ACC112 (cell line): ENCODE data around the gene SLC39A11.
"Not testable (repeated sequence)": the region's sequence is repeated elsewhere in the genome, so short reads cannot be mapped to it uniquely, and the experiment has no call there.

Experiments
- H2AFZ ChIP-seq: fragments of 200-600 bp; sonication (generic); one replicate; pipeline ENCODE4 v1.6.0; 2017; ENCODE audit warnings: antibody characterized with exemption, low read length; ENCODE audit not compliant: unreplicated experiment
- H3K27ac ChIP-seq: fragments of 200-600 bp; sonication (generic); 2 replicates; pipeline ENCODE4 v1.5.1; 2014; ENCODE audit warnings: low read depth, mild to moderate bottlenecking, antibody characterized with exemption, low read length, moderate library complexity
- H3K27me3 ChIP-seq: fragments of 200-600 bp; sonication (generic); 2 replicates; pipeline ENCODE4 v1.6.1; 2014; ENCODE audit warnings: mild to moderate bottlenecking, antibody characterized with exemption, low read length, moderate library complexity, mixed read lengths; ENCODE audit not compliant: insufficient read depth
- H3K36me3 ChIP-seq: fragments of 200-600 bp; sonication (generic); 2 replicates; pipeline ENCODE4 v1.6.1; 2016; ENCODE audit warnings: mild to moderate bottlenecking, antibody characterized with exemption, low read length, moderate library complexity, mixed read lengths; ENCODE audit not compliant: insufficient read depth
- H3K4me1 ChIP-seq: fragments of 200-600 bp; sonication (generic); one replicate; pipeline ENCODE4 v1.6.1; 2016; ENCODE audit warnings: low read length, mixed read lengths; ENCODE audit not compliant: insufficient read depth, unreplicated experiment, control insufficient read depth
- H3K4me3 ChIP-seq: fragments of 200-600 bp; sonication (generic); 2 replicates; pipeline ENCODE4 v1.5.1; 2014; ENCODE audit warnings: mild to moderate bottlenecking, low read depth, low read length
- H3K79me2 ChIP-seq: fragments of 200-600 bp; sonication (generic); one replicate; pipeline ENCODE4 v1.6.0; 2016; ENCODE audit warnings: low read length; ENCODE audit not compliant: control insufficient read depth, unreplicated experiment, insufficient read depth

Gene SLC39A11

DNA sequence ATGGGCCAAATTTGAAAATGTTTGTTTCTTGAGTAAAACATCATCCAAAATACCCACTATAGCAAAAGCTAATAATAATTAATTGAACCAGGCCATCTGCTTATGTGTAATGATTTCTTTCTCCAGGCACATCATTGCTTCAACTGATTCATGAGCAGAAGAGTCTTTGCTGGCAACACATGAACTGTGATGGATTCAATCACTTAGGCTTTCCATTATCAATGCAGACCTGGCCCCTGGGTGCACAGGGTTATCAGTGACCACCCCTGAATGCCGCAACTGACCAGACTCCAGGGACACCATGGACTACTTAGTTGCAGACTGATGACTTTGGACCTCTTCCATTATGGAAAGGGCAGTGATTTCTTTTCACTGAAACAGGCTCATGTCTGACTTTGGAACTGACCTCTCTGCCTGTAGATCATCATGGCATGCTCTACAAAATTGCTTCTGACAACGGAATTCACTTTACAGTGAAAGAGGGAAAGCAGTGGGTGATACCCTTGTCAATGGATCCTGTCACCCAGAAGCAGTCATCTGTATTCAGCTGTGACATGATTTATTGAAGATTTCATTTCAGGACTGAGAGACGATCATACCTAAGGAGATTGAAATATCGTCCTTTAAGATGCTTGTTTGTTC, 448.8 kb downstream of the SLC39A11 start:
- Histone ChIP-seq H3K27ac (no peak overlapping the region), H3K79me2 (no peaks in the 10 kb centered on the region), H3K4me3 (no peak overlapping the region), H3K36me3 (no peaks in the 10 kb centered on the region), H3K4me1 (no peaks in the 10 kb centered on the region), H2AFZ (no peak overlapping the region), H3K27me3 (peaks cover 19% of the 10 kb centered on the region)

DNA sequence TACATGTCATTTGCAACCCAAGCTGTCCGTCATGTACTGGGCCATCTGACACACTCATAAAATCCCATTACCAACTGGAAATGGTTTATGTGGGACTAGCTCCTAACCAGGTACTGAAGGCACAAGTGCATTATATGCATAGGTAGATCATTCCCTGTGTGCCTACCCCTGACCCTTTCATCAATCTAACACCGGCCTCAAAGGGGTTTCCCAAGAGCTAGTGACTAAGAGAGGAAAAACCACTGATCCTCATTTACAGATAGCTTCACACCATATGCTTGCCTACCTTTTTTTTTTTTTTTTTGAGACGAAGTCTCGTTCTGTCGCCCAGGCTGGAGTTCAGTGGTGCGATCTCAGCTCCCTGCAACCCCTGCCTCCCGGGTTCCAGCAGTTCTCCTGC, 449.8 kb downstream of the SLC39A11 start:
- no peak overlapping the region for H3K4me3 ChIP-seq
- H3K79me2 ChIP-seq: no peaks in the 10 kb centered on the region
- peaks cover 20% of the 10 kb centered on the region for H3K27me3 ChIP-seq
- H3K36me3 ChIP-seq: no peaks in the 10 kb centered on the region
- no peak overlapping the region for H3K27ac ChIP-seq
- H3K4me1 ChIP-seq: no peaks in the 10 kb centered on the region
- no peak overlapping the region for H2AFZ ChIP-seq

DNA sequence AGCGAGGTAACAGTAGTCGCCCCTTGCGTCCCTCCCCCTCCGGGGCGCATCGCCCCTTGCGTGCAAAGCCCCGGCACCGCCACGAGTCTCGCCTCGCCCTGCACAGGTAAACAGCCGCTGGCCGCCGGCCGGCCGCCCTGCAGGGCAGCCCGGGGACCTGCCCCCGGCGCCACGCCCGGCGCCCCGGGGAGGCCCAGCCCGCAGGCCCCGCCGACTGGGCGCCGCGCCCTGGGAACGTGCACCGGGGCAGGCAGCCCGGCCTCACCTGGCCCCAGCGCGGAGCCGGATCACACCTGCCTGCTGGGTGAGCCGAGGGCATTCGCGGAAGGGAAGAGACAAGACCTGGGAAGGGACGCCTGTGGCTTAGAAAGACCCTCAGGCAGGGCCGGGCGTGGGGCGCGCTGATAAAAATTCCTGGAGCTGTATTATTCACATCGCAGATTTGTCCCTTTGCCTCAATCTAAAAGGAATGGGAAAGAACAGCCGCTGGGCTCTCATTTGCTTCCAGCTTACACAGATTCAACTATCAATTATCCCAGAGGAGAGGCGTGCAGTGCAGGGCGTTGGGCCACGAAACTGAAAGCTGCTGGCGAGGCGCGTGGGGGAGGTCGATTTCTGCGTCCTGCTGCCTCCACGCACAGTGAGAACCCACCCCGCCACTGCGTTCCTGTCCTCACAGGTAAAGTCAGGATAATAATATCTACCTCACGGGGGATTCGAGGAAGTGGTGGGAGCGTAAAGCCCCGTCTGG, 451.9 kb downstream of the SLC39A11 start:
- no peaks in the 10 kb centered on the region for H3K4me1 ChIP-seq
- peaks cover 20% of the 10 kb centered on the region for H3K27me3 ChIP-seq
- no peaks in the 10 kb centered on the region for H3K36me3 ChIP-seq
- H3K4me3 ChIP-seq: no peak overlapping the region
- no peaks in the 10 kb centered on the region for H3K79me2 ChIP-seq
- H3K27ac ChIP-seq: no peak overlapping the region
- no peak overlapping the region for H2AFZ ChIP-seq

DNA sequence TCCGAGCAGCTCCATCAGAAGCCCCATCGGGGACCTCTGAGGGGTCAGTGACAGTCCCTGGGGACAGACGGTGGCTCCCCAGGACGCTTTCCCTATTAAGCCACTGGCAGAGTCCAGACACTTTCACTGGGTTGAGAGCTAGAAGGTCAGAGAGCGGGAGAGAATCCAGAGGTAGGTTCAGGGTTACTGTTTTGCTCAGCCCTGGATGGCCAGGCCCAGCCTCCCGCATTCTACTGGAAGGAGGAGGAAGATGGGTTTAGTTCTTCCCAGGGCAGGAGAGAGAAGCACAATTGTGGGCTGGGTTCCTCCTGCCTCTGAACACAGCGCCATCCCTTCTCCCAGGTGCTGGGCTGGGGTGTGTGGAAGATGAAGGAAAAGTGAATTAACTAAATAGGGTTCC, 452.8 kb downstream of the SLC39A11 start:
- Histone ChIP-seq H3K4me3 (no peak overlapping the region), H2AFZ (no peak overlapping the region), H3K27ac (no peak overlapping the region), H3K36me3 (no peaks in the 10 kb centered on the region), H3K79me2 (no peaks in the 10 kb centered on the region), H3K27me3 (peaks cover 20% of the 10 kb centered on the region), H3K4me1 (no peaks in the 10 kb centered on the region)

DNA sequence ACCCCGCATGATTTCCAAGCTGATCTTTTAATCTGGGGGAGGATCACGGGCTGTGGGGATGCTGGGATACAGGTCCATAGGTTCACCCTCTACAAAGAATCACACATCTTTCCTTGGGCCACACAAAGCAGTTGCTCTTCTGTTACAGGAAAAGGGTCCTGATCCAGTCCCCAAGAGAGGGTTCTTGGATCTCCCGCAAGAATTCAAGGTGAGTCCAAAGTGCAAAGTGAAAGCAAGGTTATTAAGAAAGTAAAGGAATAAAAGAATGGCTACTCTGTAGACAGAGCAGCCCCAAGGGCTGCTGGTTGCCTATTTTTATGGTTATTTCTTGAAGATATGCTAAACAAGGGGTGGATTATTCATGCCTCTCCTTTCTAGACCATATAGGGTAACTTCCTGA, 453.6 kb downstream of the SLC39A11 start:
- H3K27me3 ChIP-seq: peaks cover 20% of the 10 kb centered on the region
- not testable (repeated sequence) for H2AFZ ChIP-seq, H3K4me1 ChIP-seq, H3K36me3 ChIP-seq, H3K4me3 ChIP-seq, H3K27ac ChIP-seq, H3K79me2 ChIP-seq

DNA sequence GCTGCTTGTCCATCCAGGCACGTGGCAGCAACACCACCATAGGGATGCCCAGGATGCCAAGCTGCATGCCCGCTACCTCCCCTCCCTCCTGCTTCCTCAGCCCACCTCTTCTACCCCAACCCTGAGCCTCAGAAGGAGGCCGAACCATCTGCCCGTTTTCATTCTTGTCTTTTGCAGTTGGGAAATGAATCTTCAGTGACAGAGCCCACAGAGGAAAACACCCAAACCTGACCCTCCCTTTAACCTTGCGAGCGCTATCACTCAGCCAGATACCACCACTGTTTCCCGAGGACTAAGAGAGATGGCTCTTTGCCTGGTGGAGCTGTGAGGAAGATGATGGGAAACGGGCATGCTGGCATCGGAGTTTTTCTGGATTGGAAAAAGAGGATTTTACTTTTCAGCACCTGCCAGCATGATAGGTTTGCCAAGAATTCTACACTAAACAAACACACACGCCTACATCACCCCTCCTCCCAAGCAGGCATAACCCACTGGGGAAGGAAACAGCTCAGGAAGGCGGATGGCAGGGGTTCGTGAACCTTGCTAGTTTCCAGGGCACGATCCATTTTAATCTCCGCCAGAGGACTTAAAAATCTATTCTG, 457.4 kb downstream of the SLC39A11 start:
- no peaks in the 10 kb centered on the region for H3K79me2 ChIP-seq
- no peaks in the 10 kb centered on the region for H3K36me3 ChIP-seq
- no peak overlapping the region for H3K27ac ChIP-seq
- no peak overlapping the region for H3K4me3 ChIP-seq
- H2AFZ ChIP-seq: no peak overlapping the region
- no peaks in the 10 kb centered on the region for H3K4me1 ChIP-seq
- H3K27me3 ChIP-seq: peaks cover 13% of the 10 kb centered on the region

DNA sequence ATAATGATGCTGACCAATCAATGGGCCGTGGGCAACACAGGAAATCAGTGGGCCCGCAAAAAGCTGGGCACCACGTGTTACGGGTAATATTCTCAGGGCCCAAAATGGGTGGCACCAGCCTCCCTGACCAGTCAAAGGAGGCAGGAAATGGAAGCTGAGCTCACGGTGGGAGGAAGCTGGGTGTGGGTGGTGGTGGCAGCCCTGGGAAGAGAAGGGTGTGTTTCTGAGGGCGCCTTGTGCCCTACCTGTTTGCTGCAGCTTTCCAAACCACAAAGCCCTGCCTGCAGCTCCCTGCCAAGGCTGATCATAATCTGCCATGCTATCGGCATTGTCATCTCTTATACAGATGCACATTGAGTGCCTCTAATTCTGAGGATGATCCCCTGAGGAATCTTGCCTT, 457.9 kb downstream of the SLC39A11 start:
- H3K4me3 ChIP-seq: no peak overlapping the region
- H3K27me3 ChIP-seq: peaks cover 8% of the 10 kb centered on the region
- H3K27ac ChIP-seq: no peak overlapping the region
- H3K4me1 ChIP-seq: no peaks in the 10 kb centered on the region
- no peak overlapping the region for H2AFZ ChIP-seq
- H3K79me2 ChIP-seq: no peaks in the 10 kb centered on the region
- no peaks in the 10 kb centered on the region for H3K36me3 ChIP-seq

DNA sequence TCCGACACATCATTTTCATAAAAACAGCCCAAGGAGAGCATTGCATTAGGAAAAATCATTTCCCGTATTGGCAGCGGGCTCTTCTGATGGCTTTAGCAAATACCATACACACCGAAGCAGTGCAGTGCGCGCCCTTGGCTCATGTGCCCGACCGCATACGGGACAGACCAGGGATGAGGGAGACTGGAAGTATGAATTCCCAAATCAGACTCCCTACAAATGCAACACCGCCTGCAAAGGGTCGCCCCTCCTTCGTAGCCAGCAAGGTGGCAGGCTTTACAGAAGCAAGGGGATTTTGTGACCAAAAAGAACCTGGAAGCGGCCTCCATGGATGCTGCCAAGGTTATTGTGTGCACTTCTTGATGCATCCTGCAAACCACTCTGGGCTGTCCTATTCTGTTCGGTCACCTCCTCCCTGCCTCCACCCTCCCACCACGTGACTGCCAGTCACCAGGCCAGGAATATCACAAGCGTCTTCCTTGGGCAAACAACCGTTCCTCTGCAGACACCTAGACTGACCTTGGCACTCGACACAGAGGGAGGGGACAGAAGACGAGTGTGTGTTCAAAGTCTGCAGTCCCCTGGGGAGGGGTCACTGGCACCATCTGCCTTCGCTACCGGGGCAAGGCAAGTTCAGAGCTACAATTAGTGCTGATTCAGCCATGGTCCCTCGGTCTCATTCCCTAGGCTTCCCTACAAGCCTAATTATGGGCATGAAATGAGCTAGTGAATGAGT, 460.4 kb downstream of the SLC39A11 start:
- Histone ChIP-seq H3K36me3 (no peaks in the 10 kb centered on the region), H3K79me2 (no peaks in the 10 kb centered on the region), H3K4me3 (no peak overlapping the region), H3K27ac (no peak overlapping the region), H2AFZ (no peak overlapping the region), H3K4me1 (no peaks in the 10 kb centered on the region), H3K27me3 (peaks cover 19% of the 10 kb centered on the region)

DNA sequence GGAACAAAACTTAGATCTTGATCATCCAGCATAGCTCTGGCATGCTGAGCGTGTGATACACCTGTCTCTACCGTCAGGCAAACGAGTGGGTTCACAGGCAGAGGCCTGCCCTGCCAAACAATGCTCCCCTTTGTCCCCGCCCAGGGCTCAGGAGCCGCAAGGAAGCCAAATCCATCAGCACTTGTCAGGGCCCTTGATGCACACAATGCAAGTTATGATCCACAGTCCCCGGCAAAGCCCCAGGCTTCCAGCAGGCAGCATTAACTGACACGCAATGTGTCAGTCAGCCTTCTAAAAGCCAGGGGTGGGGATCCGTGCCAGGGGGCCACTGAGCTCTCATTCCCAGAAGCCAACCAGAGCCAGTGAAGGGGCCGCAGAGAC, 460.9 kb downstream of the SLC39A11 start:
- H3K36me3 ChIP-seq: no peaks in the 10 kb centered on the region
- peaks cover 19% of the 10 kb centered on the region for H3K27me3 ChIP-seq
- no peaks in the 10 kb centered on the region for H3K79me2 ChIP-seq
- no peaks in the 10 kb centered on the region for H3K4me1 ChIP-seq
- H3K4me3 ChIP-seq: no peak overlapping the region
- no peak overlapping the region for H3K27ac ChIP-seq
- H2AFZ ChIP-seq: no peak overlapping the region

DNA sequence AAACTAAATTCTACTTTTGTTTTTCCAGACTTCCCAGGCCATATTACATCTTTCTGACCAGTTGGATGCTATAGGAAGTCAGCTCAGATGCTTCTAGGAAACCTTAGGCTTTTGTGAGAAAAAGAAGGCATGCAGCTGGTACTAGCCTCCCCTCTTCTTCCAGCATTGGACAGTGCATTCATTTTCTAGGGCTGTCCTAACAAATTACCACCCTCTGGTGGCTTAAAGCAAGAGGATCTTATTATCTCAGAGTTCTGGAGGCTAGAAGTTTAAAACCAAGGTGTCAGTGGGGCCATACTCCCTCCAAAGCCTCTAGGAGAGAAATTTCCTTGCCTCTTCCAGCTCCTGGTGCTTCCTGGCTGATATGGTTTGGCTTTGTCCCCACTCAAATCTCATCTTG, 467.8 kb downstream of the SLC39A11 start:
- Histone ChIP-seq H3K36me3 (no peaks in the 10 kb centered on the region), H3K4me3 (no peak overlapping the region), H3K4me1 (no peaks in the 10 kb centered on the region), H3K79me2 (no peaks in the 10 kb centered on the region), H3K27ac (no peak overlapping the region), H2AFZ (no peak overlapping the region), H3K27me3 (peaks cover 64% of the 10 kb centered on the region)
